Astrocyte (in vitro differentiated cells and primary cell): ENCODE measurements around the gene CELA3B.
"Not testable (repeated sequence)": the region's sequence is repeated elsewhere in the genome, so short reads cannot be mapped to it uniquely, and the experiment has no call there.

Experiments used
- CTCF ChIP-seq: IDR thresholded peaks from 2 replicates; pipeline ENCODE4 v1.5.1; 2011; ENCODE audit warnings: low read depth, mild to moderate bottlenecking, inconsistent platforms, low read length, moderate library complexity; ENCODE audit not compliant: insufficient read depth
- EZH2 ChIP-seq: IDR thresholded peaks from 2 replicates; pipeline ENCODE4 v1.6.1; 2012; ENCODE audit warnings: mild to moderate bottlenecking, low read length, inconsistent platforms; ENCODE audit not compliant: insufficient read depth

GRCh38 chr1:22002875-22003274 lies 26.1 kb downstream of the CELA3B start:
- not testable (repeated sequence) for TF ChIP-seq CTCF, EZH2
